AG10803 (cell line): ENCODE measurements around the gene FBN1.

Experiments used
- DNase-seq: peaks from one replicate; pipeline ENCODE4 v3.0.0; 2010; ENCODE audit warnings: low read depth
- H3K4me3 ChIP-seq: 2 replicates; pipeline ENCODE4 v1.5.1; 2011; ENCODE audit warnings: mild to moderate bottlenecking, low read length, control low read depth
- TF ChIP-seq, protein P1 (sequence below): conservative IDR thresholded peaks from 2 replicates; pipeline ENCODE4 v1.5.1; 2011; ENCODE audit warnings: mild to moderate bottlenecking, low read length, control low read depth, inconsistent platforms

Gene FBN1

DNA sequence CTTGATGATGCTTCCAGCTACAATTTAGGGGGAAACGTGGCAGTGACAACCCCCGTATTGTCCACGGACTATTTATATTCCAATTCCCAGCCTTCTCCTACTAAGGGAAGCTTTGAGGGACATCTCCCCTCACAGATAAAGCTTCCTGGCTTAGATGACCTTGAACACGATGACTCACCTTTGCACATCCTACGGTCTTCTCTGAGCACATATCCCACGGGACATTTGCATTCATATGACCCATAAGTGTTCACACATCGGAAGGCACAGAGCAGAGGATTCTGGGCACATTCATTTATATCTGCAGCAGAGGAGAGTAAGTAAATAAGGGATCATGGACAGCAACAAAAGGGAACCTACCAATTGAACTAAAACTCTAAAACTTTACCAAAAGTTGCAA is 212.8 kb downstream of the FBN1 start:
- no peak for DNase-seq
- no peak overlapping the region for H3K4me3 ChIP-seq
- TF ChIP-seq, protein P1, sequence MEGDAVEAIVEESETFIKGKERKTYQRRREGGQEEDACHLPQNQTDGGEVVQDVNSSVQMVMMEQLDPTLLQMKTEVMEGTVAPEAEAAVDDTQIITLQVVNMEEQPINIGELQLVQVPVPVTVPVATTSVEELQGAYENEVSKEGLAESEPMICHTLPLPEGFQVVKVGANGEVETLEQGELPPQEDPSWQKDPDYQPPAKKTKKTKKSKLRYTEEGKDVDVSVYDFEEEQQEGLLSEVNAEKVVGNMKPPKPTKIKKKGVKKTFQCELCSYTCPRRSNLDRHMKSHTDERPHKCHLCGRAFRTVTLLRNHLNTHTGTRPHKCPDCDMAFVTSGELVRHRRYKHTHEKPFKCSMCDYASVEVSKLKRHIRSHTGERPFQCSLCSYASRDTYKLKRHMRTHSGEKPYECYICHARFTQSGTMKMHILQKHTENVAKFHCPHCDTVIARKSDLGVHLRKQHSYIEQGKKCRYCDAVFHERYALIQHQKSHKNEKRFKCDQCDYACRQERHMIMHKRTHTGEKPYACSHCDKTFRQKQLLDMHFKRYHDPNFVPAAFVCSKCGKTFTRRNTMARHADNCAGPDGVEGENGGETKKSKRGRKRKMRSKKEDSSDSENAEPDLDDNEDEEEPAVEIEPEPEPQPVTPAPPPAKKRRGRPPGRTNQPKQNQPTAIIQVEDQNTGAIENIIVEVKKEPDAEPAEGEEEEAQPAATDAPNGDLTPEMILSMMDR, result no peak

DNA sequence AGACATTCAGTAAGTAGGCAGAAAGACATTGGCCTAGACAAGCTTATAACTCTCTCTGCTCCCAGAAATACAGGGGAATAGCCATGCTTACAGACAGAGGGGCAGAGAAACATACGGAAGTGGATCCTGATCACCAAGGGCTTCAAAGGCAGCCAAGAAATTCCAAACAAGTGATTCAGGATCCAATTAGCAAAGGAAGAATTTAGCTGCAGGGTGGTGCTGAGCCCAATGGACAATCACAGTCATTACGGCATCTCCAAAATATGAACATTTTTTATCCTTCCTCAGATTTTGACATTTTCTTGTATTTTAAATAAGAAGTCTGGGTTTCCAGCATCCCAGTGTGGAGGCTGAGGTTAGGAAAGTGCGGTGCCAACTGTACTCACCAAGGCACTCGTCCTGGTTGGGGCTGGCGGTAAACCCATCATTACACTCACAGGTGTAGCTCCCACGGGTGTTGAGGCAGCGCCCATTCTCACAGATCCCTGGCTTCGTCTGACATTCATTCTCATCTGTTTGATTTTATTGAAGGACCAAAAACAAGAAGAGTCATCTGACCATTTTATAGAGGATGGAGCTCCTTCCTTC is 217.5 kb downstream of the FBN1 start:
- DNase-seq, result peak; percentile 97
- TF ChIP-seq, protein P1, result no peak
- no peak overlapping the region for H3K4me3 ChIP-seq

DNA sequence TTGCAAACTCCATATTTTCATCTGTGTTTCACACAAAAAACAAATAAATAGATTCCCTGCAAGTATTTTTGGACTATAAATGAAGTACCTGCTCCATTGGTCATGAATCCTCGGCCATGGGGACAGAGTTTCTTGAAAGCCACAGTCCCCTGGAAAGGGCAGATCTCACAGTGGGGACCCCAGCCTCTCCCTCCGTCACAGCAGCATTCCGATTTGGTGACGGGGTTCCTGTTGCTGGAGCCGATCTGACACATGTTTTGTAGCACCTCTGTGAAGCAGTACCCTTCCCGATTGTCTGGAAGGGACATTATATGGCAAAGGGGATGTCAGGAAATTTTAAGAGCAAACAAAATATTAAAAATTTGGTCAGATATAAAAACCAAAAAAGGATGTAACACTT is 218.0 kb downstream of the FBN1 start:
- TF ChIP-seq, protein P1, result no peak
- no peak overlapping the region for H3K4me3 ChIP-seq
- DNase-seq, result no peak

DNA sequence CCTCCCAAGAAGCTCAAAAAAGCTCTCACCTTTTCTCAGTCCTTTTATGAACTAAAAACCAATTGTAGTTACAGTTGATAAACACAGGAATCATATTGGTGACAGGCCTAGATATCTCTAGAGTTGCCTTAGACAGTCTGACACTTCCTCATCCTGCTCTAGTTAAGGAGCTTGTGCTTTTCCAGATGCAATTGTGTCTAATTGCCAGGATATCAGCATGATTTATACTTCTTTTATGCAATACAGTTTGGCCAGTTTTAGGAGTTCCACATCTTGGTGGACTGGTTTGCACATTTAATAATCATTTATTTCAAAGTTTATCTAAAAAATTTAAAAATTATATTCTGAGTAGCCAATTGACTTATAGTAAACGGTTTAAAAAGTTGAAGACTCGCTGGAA is 218.6 kb downstream of the FBN1 start:
- TF ChIP-seq, protein P1, result no peak
- H3K4me3 ChIP-seq, result no peak overlapping the region
- DNase-seq, result peak; percentile 66

DNA sequence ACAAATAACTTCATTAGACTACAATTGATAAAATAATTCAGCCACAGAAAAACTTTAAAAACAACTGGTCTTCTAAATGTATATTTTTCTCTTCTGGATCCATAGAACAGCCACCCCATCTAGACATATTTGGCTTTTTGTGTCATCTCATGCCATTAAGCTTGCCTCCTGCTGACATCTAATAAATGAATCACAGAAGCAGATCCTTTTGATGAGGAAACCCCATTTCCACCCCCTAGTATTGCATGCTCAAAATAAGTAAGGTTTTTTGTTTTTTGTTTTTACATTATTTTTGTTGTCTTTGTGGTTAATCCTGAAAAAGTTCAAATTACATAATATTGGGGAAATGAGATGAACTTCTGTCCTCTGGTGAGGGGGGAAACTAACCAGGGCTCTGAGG is 219.5 kb downstream of the FBN1 start:
- TF ChIP-seq, protein P1, result no peak
- DNase-seq, result peak; percentile 60
- H3K4me3 ChIP-seq, result no peak overlapping the region

GRCh38 chr15:48425051-48425450 is 220.5 kb downstream of the FBN1 start:
- no peak overlapping the region for H3K4me3 ChIP-seq
- no peak for DNase-seq
- TF ChIP-seq, protein P1, result no peak

- no peak overlapping the region for H3K4me3 ChIP-seq
- DNase-seq, result no peak
- TF ChIP-seq, protein P1, result no peak
Observed at GRCh38 chr15:48423896-48424475, 221.5 kb downstream of the FBN1 start.
